Endothelial cell of umbilical vein (primary cell): Measurements from ENCODE around the gene CCSER1. TPM values are rescaled to one million over a fixed set of nuclear protein-coding genes. Genes with fewer than 3 reads are reported as not detected.

Experiments
- BruUV-seq: library from RNA; stranded (reverse); fragments of 400-500 nt; replicated peaks from 2 replicates; lab custom pipeline; 2021; lab: Mats Ljungman, UMichigan
- CTCF ChIA-PET: fragments of 300-600, 350-600 bp; sonication (Branson Sonifier 250); formaldehyde crosslinking; loops from one replicate; lab custom pipeline; 2021; ENCODE audit warnings: antibody characterized with exemption, inconsistent platforms; lab: Charles Lee
- POLR2A ChIA-PET: fragments of 300-600, 350-600 bp; sonication (Branson Sonifier 250); formaldehyde crosslinking; loops from one replicate; lab custom pipeline; 2021; ENCODE audit warnings: antibody characterized with exemption, inconsistent platforms; lab: Charles Lee
- DNase-seq: peaks from one replicate; pipeline ENCODE4 v3.0.0-alpha.2; 2011; ENCODE audit warnings: low read depth, low spot score
- FAIRE-seq: peaks from 2 replicates; lab custom pipeline; 2011; peaks lifted over from hg19 to GRCh38; lab: Jason Lieb, UNC
- H2AFZ ChIP-seq: 2 replicates; pipeline ENCODE4 v1.6.0; 2012; ENCODE audit warnings: low read depth, low read length, control low read depth, inconsistent platforms
- H3K27ac ChIP-seq: 2 replicates; pipeline ENCODE4 v1.5.1; 2011; ENCODE audit warnings: low read depth, mild to moderate bottlenecking, control low read depth, low read length, moderate library complexity; ENCODE audit not compliant: insufficient read depth
- H3K27me3 ChIP-seq, 2 experiments: 2 replicates each; pipeline versions ENCODE4 v1.6.0 to v1.6.1; 2011; ENCODE audit warnings: low read length in 2 of 2, mixed read lengths in 1 of 2; ENCODE audit not compliant: control insufficient read depth in 2 of 2, insufficient read depth in 2 of 2
- H3K36me3 ChIP-seq, 2 experiments: 2 replicates in 1 of 2; 3 replicates in 1 of 2; pipeline ENCODE4 v1.5.1; 2011; ENCODE audit warnings: low read length in 2 of 2, mild to moderate bottlenecking in 1 of 2, moderate library complexity in 1 of 2; ENCODE audit not compliant: control insufficient read depth in 2 of 2, insufficient read depth in 2 of 2; ENCODE audit errors: extremely low read depth in 1 of 2
- H3K4me1 ChIP-seq: 3 replicates; pipeline ENCODE4 v1.5.1; 2011; ENCODE audit warnings: mild to moderate bottlenecking, low read length; ENCODE audit not compliant: control insufficient read depth, insufficient read depth; ENCODE audit errors: extremely low read depth
- H3K4me2 ChIP-seq: 2 replicates; pipeline ENCODE4 v1.6.1; 2011; ENCODE audit warnings: low read length, control low read depth, mixed read lengths; ENCODE audit not compliant: insufficient read depth
- H3K4me3 ChIP-seq, 3 experiments: fragments of 200-600 bp in 1 of 3; sonication (generic), shearing (Covaris generic) in 1 of 3; replicated peaks in 1 of 3; 2 replicates each; pipeline ENCODE4 v1.5.1; 2011 to 2016; ENCODE audit warnings: control low read depth in 3 of 3, low read length in 3 of 3, mild to moderate bottlenecking in 2 of 3, inconsistent platforms in 1 of 3, low read depth in 1 of 3, moderate library complexity in 1 of 3; ENCODE audit not compliant: insufficient read depth in 1 of 3
- H3K79me2 ChIP-seq: 2 replicates; pipeline ENCODE4 v1.6.0; 2012; ENCODE audit warnings: low read length, inconsistent platforms; ENCODE audit not compliant: control insufficient read depth, insufficient read depth
- H3K9ac ChIP-seq: replicated peaks from 2 replicates; pipeline ENCODE3; 2011; ENCODE audit warnings: low read length, control low read depth; ENCODE audit not compliant: insufficient read depth; ENCODE audit errors: extremely low read depth
- H3K9me1 ChIP-seq: replicated peaks from 3 replicates; pipeline ENCODE4 v1.6.0; 2011; ENCODE audit warnings: mild to moderate bottlenecking, low read length; ENCODE audit not compliant: control insufficient read depth, insufficient read depth; ENCODE audit errors: extremely low read depth
- H3K9me3 ChIP-seq: replicated peaks from 2 replicates; pipeline ENCODE4 v1.5.1; 2012; ENCODE audit warnings: low read length, inconsistent platforms; ENCODE audit not compliant: control insufficient read depth, insufficient read depth
- H4K20me1 ChIP-seq: replicated peaks from 2 replicates; pipeline ENCODE3; 2011; ENCODE audit warnings: mild to moderate bottlenecking, low read length; ENCODE audit not compliant: control insufficient read depth, insufficient read depth; ENCODE audit errors: extremely low read depth
- CTCF ChIP-seq, 2 donors: IDR thresholded peaks; 1 replicate in 1 of 2; 2 replicates in 1 of 2; pipeline ENCODE4 v1.5.1; 2011; ENCODE audit warnings: low read length in 2 of 2, mild to moderate bottlenecking in 2 of 2, moderate library complexity in 2 of 2, control low read depth in 1 of 2, inconsistent platforms in 1 of 2, low read depth in 1 of 2; ENCODE audit not compliant: insufficient read depth in 1 of 2; ENCODE audit errors: extremely low read depth in 1 of 2
- EZH2 ChIP-seq: IDR thresholded peaks from 2 replicates; pipeline ENCODE4 v1.6.1; 2012; ENCODE audit warnings: borderline replicate concordance, low read depth, mild to moderate bottlenecking, moderate library complexity, low read length, inconsistent platforms; ENCODE audit not compliant: severe bottlenecking
- FOS ChIP-seq: IDR thresholded peaks from 2 replicates; pipeline ENCODE4 v1.6.1; 2011; ENCODE audit warnings: mild to moderate bottlenecking, low read length, moderate library complexity, borderline replicate concordance; ENCODE audit not compliant: insufficient read depth
- GATA2 ChIP-seq: IDR thresholded peaks from 2 replicates; pipeline ENCODE4 v1.7.0; 2011; ENCODE audit warnings: low read depth, mild to moderate bottlenecking, moderate library complexity, mixed read lengths, low read length; ENCODE audit not compliant: insufficient read length, insufficient read depth
- JUN ChIP-seq: IDR thresholded peaks from 2 replicates; pipeline ENCODE4 v1.6.1; 2011; ENCODE audit warnings: borderline replicate concordance, low read depth; ENCODE audit not compliant: insufficient read length, insufficient read depth
- MAX ChIP-seq: IDR thresholded peaks from 2 replicates; pipeline ENCODE4 v1.6.1; 2011; ENCODE audit not compliant: insufficient read depth, insufficient read length
- MYC ChIP-seq: IDR thresholded peaks from one replicate; pipeline ENCODE4 v1.6.1; 2011; ENCODE audit warnings: mild to moderate bottlenecking, low read depth, low read length
- POLR2A ChIP-seq: IDR thresholded peaks from 2 replicates; pipeline ENCODE4 v1.6.1; 2012; ENCODE audit warnings: low read depth, mild to moderate bottlenecking, control low read depth, low read length
- POLR2AphosphoS5 ChIP-seq: IDR thresholded peaks from 2 replicates; pipeline ENCODE4 v1.6.1; 2012; ENCODE audit warnings: low read depth, mild to moderate bottlenecking, control low read depth, low read length, moderate library complexity; ENCODE audit not compliant: insufficient read depth
- dilution Hi-C: fragments of 300-500 bp; cut with MboI; formaldehyde crosslinking; loops from one replicate; pipeline ENCODE4 v1.15.0; 2019; ENCODE audit warnings: low sequenced_read_pairs; ENCODE audit not compliant: extremely low pct_ligation_motif_present
- intact Hi-C: fragments of 100-400 bp; cut with micrococcal nuclease; formaldehyde crosslinking; loops from one replicate; pipeline ENCODE4 v1.10.0; 2022
- polyA plus RNA-seq, 4 experiments: library from polyadenylated mRNA; depleted of rRNA in 3 of 4; stranded (reverse) in 3 of 4; unstranded in 1 of 4; fragments of >200 nt; gene quantifications; 2 replicates each; pipeline versions ENCODE4 v1.2.1 to v1.2.3, GENCODE V29; 2011 to 2012; ENCODE audit warnings: missing spikeins in 1 of 4
- total RNA-seq: library from RNA; stranded (reverse); gene quantifications from 2 replicates; pipeline ENCODE4 v1.2.3, GENCODE V29; 2021

Gene CCSER1
- total and polyA plus RNA-seq, 2 donors (not counting 3 experiments of a cell fraction or from before 2014, with no cell fraction given) = 0.11 to 1.8 TPM

GRCh38 chr4:90317785-90318184, 190.6 kb downstream of the CCSER1 start:
- peaks cover 0 to 2% of the 10 kb centered on the region in 2 experiments for H3K27me3 ChIP-seq
- POLR2A ChIA-PET = no interaction called here
- peak overlapping the region; percentile 55 for H2AFZ ChIP-seq
- no peaks in the 10 kb centered on the region for H3K9me3 ChIP-seq
- BruUV-seq = no TSS peak
- H3K9ac ChIP-seq = peak overlapping the region; percentile 60
- dilution Hi-C loops (no loop called here), intact Hi-C loops (loop anchor here (5.0 to 10.0 kb wide), 4 partner anchors 467 to 1185 kb away; no protein-coding TSS in a partner anchor)
- no peaks in the 10 kb centered on the region for H3K79me2 ChIP-seq
- CTCF ChIA-PET = interaction anchor here (1.9 kb wide), 1 partner anchor 39 kb away, joined by 5 read pairs; no protein-coding TSS in a partner anchor
- peaks cover 21% of the 10 kb centered on the region for H3K4me1 ChIP-seq
- H3K27ac ChIP-seq = peak overlapping the region; percentile 87
- FAIRE-seq (peak; percentile 77), DNase-seq (peak; percentile 82)
- H3K9me1 ChIP-seq = no peaks in the 10 kb centered on the region
- H4K20me1 ChIP-seq = no peaks in the 10 kb centered on the region
- TF ChIP-seq CTCF (IDR thresholded peaks at IDR 0.05; ENCODE audit: extremely low read depth in 1 of 2, insufficient read depth in 1 of 2, low read depth in 1 of 2, low read length in 2 of 2) = no peak
- TF ChIP-seq JUN = peak; percentile 71
- no peak for TF ChIP-seq GATA2
- TF ChIP-seq MYC = no peak
- no peak for TF ChIP-seq POLR2AphosphoS5
- TF ChIP-seq MAX = no peak
- no peak for TF ChIP-seq POLR2A
- TF ChIP-seq EZH2 = no peak
- TF ChIP-seq FOS = peak; percentile 51
- H3K4me3 ChIP-seq = no peak overlapping the region
- no peaks in the 10 kb centered on the region for H3K36me3 ChIP-seq
- H3K4me2 ChIP-seq = peak overlapping the region; percentile 74
